Stimulated activated CD8-positive, alpha-beta memory T cell treated with anti-CD3 and anti-CD28 coated beads, Interleukin-12 subunit alpha, Interleukin-12 subunit beta, amount 100 ng/mL, for 4 hours (primary cell): ENCODE data around the gene SRPRB.

ENCODE experiments used
- DNase-seq: peaks from one replicate; pipeline ENCODE4 v3.0.0-alpha.2; 2020; ENCODE audit warnings: low read depth

Gene SRPRB

GRCh38 chr3:133868758-133869475 lies 63.3 kb downstream of the SRPRB start:
- no peak for DNase-seq

- no peak for DNase-seq
Observed at GRCh38 chr3:133869586-133869985, 64.0 kb downstream of the SRPRB start.

GRCh38 chr3:133870822-133871221 lies 65.2 kb downstream of the SRPRB start:
- DNase-seq, result no peak
